WTC11 (cell line): ENCODE measurements around the gene WDR18. TPM values are rescaled to one million over a fixed set of nuclear protein-coding genes. Genes with fewer than 3 reads are reported as not detected.

Source experiments
- ATAC-seq: fragments of 200-7000 bp; cut with Tn5 transposase; 2 replicates; pipeline ENCODE4 v1.10.0; 2021; ENCODE audit warnings: mild to moderate bottlenecking, moderate library complexity
- CTCF ChIA-PET: fragments of 300-600 bp; sonication (Branson Sonifier 250); formaldehyde crosslinking; loops from one replicate; lab custom pipeline; 2021; ENCODE audit warnings: antibody characterized with exemption; lab: Charles Lee
- POLR2A ChIA-PET: fragments of 350-600 bp; sonication (Branson Sonifier 250); formaldehyde crosslinking; loops from one replicate; lab custom pipeline; 2021; ENCODE audit warnings: antibody characterized with exemption; lab: Charles Lee
- DNase-seq: peaks from one replicate; pipeline ENCODE4 v3.0.0; 2021; ENCODE audit warnings: low spot score
- H3K27ac Mint-ChIP-seq: 2 replicates; pipeline ENCODE4 v1.8.0; 2021; ENCODE audit warnings: mixed read lengths
- H3K27me3 Mint-ChIP-seq: 2 replicates; pipeline ENCODE4 v1.8.0; 2021; ENCODE audit warnings: low read depth, mild to moderate bottlenecking, moderate library complexity, mixed read lengths
- H3K36me3 Mint-ChIP-seq: 2 replicates; pipeline ENCODE4 v1.8.0; 2021; ENCODE audit warnings: mixed read lengths
- H3K4me1 Mint-ChIP-seq: 2 replicates; pipeline ENCODE4 v1.8.0; 2022; ENCODE audit warnings: mixed read lengths
- H3K4me3 Mint-ChIP-seq: 2 replicates; pipeline ENCODE4 v1.8.0; 2021; ENCODE audit warnings: mild to moderate bottlenecking, moderate library complexity, mixed read lengths
- H3K9me3 Mint-ChIP-seq: 2 replicates; pipeline ENCODE4 v1.8.0; 2021; ENCODE audit warnings: mixed read lengths
- CREB1 ChIP-seq: sonication (generic); formaldehyde crosslinking; IDR thresholded peaks from 2 replicates; pipeline ENCODE4 v1.8.0; 2023; ENCODE audit warnings: mild to moderate bottlenecking, missing genetic modification reagents
- FOXP1 ChIP-seq: sonication (generic); formaldehyde crosslinking; IDR thresholded peaks from 2 replicates; pipeline ENCODE4 v1.8.0; 2022; ENCODE audit warnings: missing genetic modification reagents, mild to moderate bottlenecking, moderate library complexity, borderline replicate concordance
- MXD4 ChIP-seq: fragments of 250-450 bp; sonication (Bioruptor Pico); IDR thresholded peaks from 2 replicates; pipeline ENCODE4 v1.8.0; 2021; ENCODE audit warnings: mild to moderate bottlenecking, moderate library complexity, borderline replicate concordance
- PRDM15 ChIP-seq: sonication (generic); formaldehyde crosslinking; IDR thresholded peaks from 2 replicates; pipeline ENCODE4 v1.8.0; 2022; ENCODE audit warnings: missing genetic modification reagents
- RELA ChIP-seq: sonication (generic); formaldehyde crosslinking; IDR thresholded peaks from 2 replicates; pipeline ENCODE4 v1.8.1; 2022; ENCODE audit warnings: missing genetic modification reagents, mild to moderate bottlenecking, borderline replicate concordance
- SMAD4 ChIP-seq: sonication (generic); formaldehyde crosslinking; IDR thresholded peaks from 2 replicates; pipeline ENCODE4 v1.8.0; 2022; ENCODE audit warnings: mild to moderate bottlenecking, missing genetic modification reagents
- TEAD1 ChIP-seq: sonication (generic); formaldehyde crosslinking; IDR thresholded peaks from 2 replicates; pipeline ENCODE4 v1.8.0; 2022; ENCODE audit warnings: mild to moderate bottlenecking, missing genetic modification reagents
- ZBTB21 ChIP-seq: sonication (generic); formaldehyde crosslinking; IDR thresholded peaks from 2 replicates; pipeline ENCODE4 v1.8.1; 2023; ENCODE audit warnings: mild to moderate bottlenecking, missing genetic modification reagents, borderline replicate concordance
- ZNF423 ChIP-seq: fragments of 250-450 bp; sonication (Bioruptor Pico); IDR thresholded peaks from 2 replicates; pipeline ENCODE4 v2.1.2; 2022; ENCODE audit warnings: mild to moderate bottlenecking, moderate library complexity
- total RNA-seq: library from RNA; stranded (reverse); gene quantifications from 3 replicates; pipeline ENCODE4 v1.2.3, GENCODE V29; 2021
- TF ChIP-seq, protein P1 (sequence below): sonication (generic); formaldehyde crosslinking; IDR thresholded peaks from 2 replicates; pipeline ENCODE4 v1.8.0; 2023; ENCODE audit warnings: mild to moderate bottlenecking, missing genetic modification reagents
- TF ChIP-seq, protein P2 (sequence below): fragments of 250-450 bp; sonication (Bioruptor Pico); IDR thresholded peaks from 2 replicates; pipeline ENCODE4 v1.9.0; 2021; ENCODE audit warnings: moderate library complexity, mild to moderate bottlenecking, inconsistent platforms, borderline replicate concordance
- TF ChIP-seq, protein P3 (sequence below): sonication (generic); formaldehyde crosslinking; IDR thresholded peaks from 2 replicates; pipeline ENCODE4 v1.8.1; 2022; ENCODE audit warnings: low read depth, missing genetic modification reagents, borderline replicate concordance
- TF ChIP-seq, protein P4 (sequence below): sonication (generic); formaldehyde crosslinking; IDR thresholded peaks from 2 replicates; pipeline ENCODE4 v1.8.0; 2022; ENCODE audit warnings: mild to moderate bottlenecking, missing genetic modification reagents
- TF ChIP-seq, protein P5 (sequence below): sonication (generic); formaldehyde crosslinking; IDR thresholded peaks from 2 replicates; pipeline ENCODE4 v1.8.1; 2022; ENCODE audit warnings: low read depth, mild to moderate bottlenecking, moderate library complexity, missing genetic modification reagents, borderline replicate concordance

Gene WDR18
- total RNA-seq, 1 experiment from 2014 or later = 140 TPM

DNA sequence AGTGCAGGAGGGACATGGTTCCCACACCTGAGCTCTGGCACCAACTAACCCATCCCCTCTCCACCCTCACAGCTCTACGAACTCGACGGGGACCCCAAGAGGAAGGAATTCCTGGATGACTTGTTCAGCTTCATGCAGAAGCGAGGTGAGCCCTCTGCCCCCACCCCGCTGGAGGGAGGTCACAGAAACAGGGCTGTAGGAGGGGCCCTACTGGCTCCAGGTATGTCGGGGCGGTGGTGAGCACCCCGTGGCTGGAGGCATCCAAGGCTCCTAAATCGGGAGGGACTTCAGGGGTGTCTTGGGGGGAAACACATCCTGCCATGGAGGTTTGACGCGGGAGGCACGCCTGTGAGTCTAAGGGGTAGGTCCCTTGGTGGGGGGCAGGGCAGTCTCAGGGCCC lies 24.1 kb upstream of the WDR18 start (continued):
- no peak for TF ChIP-seq ZNF423 (CRISPR knock-in tag)
- TF ChIP-seq, protein P1, sequence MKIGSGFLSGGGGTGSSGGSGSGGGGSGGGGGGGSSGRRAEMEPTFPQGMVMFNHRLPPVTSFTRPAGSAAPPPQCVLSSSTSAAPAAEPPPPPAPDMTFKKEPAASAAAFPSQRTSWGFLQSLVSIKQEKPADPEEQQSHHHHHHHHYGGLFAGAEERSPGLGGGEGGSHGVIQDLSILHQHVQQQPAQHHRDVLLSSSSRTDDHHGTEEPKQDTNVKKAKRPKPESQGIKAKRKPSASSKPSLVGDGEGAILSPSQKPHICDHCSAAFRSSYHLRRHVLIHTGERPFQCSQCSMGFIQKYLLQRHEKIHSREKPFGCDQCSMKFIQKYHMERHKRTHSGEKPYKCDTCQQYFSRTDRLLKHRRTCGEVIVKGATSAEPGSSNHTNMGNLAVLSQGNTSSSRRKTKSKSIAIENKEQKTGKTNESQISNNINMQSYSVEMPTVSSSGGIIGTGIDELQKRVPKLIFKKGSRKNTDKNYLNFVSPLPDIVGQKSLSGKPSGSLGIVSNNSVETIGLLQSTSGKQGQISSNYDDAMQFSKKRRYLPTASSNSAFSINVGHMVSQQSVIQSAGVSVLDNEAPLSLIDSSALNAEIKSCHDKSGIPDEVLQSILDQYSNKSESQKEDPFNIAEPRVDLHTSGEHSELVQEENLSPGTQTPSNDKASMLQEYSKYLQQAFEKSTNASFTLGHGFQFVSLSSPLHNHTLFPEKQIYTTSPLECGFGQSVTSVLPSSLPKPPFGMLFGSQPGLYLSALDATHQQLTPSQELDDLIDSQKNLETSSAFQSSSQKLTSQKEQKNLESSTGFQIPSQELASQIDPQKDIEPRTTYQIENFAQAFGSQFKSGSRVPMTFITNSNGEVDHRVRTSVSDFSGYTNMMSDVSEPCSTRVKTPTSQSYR (CRISPR knock-in tag) = no peak
- TF ChIP-seq ZBTB21 (CRISPR knock-in tag) = no peak
- TF ChIP-seq, protein P2, sequence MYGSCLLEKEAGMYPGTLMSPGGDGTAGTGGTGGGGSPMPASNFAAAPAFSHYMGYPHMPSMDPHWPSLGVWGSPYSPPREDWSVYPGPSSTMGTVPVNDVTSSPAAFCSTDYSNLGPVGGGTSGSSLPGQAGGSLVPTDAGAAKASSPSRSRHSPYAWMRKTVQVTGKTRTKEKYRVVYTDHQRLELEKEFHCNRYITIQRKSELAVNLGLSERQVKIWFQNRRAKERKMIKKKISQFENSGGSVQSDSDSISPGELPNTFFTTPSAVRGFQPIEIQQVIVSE = no peak
- no peak for TF ChIP-seq CREB1

GRCh38 chr19:960601-960938 lies 23.6 kb upstream of the WDR18 start:
- no peak overlapping the region for H3K4me3 Mint-ChIP-seq
- no peak overlapping the region for H3K27ac Mint-ChIP-seq
- ChIA-PET POLR2A (no interaction called here), CTCF (interaction anchor here (1.1 to 1.3 kb wide), 2 partner anchors 28 to 110 kb away, joined by 3 to 13 read pairs; no protein-coding TSS in a partner anchor)
- peaks cover 26% of the 10 kb centered on the region for H3K36me3 Mint-ChIP-seq
- H3K9me3 Mint-ChIP-seq = peaks cover 5% of the 10 kb centered on the region
- H3K27me3 Mint-ChIP-seq = no peaks in the 10 kb centered on the region
- peaks cover 25% of the 10 kb centered on the region for H3K4me1 Mint-ChIP-seq
- ATAC-seq = no peak
- no peak for DNase-seq
- TF ChIP-seq, protein P3, sequence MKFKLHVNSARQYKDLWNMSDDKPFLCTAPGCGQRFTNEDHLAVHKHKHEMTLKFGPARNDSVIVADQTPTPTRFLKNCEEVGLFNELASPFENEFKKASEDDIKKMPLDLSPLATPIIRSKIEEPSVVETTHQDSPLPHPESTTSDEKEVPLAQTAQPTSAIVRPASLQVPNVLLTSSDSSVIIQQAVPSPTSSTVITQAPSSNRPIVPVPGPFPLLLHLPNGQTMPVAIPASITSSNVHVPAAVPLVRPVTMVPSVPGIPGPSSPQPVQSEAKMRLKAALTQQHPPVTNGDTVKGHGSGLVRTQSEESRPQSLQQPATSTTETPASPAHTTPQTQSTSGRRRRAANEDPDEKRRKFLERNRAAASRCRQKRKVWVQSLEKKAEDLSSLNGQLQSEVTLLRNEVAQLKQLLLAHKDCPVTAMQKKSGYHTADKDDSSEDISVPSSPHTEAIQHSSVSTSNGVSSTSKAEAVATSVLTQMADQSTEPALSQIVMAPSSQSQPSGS (CRISPR knock-in tag) = no peak
- no peak for TF ChIP-seq TEAD1 (CRISPR knock-in tag)
- TF ChIP-seq, protein P4, sequence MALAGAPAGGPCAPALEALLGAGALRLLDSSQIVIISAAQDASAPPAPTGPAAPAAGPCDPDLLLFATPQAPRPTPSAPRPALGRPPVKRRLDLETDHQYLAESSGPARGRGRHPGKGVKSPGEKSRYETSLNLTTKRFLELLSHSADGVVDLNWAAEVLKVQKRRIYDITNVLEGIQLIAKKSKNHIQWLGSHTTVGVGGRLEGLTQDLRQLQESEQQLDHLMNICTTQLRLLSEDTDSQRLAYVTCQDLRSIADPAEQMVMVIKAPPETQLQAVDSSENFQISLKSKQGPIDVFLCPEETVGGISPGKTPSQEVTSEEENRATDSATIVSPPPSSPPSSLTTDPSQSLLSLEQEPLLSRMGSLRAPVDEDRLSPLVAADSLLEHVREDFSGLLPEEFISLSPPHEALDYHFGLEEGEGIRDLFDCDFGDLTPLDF (CRISPR knock-in tag) = no peak
- TF ChIP-seq FOXP1 (CRISPR knock-in tag) = no peak
- TF ChIP-seq RELA (CRISPR knock-in tag) = no peak
- TF ChIP-seq SMAD4 (CRISPR knock-in tag) = no peak
- TF ChIP-seq, protein P5, sequence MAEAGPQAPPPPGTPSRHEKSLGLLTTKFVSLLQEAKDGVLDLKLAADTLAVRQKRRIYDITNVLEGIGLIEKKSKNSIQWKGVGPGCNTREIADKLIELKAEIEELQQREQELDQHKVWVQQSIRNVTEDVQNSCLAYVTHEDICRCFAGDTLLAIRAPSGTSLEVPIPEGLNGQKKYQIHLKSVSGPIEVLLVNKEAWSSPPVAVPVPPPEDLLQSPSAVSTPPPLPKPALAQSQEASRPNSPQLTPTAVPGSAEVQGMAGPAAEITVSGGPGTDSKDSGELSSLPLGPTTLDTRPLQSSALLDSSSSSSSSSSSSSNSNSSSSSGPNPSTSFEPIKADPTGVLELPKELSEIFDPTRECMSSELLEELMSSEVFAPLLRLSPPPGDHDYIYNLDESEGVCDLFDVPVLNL (CRISPR knock-in tag) = no peak

DNA sequence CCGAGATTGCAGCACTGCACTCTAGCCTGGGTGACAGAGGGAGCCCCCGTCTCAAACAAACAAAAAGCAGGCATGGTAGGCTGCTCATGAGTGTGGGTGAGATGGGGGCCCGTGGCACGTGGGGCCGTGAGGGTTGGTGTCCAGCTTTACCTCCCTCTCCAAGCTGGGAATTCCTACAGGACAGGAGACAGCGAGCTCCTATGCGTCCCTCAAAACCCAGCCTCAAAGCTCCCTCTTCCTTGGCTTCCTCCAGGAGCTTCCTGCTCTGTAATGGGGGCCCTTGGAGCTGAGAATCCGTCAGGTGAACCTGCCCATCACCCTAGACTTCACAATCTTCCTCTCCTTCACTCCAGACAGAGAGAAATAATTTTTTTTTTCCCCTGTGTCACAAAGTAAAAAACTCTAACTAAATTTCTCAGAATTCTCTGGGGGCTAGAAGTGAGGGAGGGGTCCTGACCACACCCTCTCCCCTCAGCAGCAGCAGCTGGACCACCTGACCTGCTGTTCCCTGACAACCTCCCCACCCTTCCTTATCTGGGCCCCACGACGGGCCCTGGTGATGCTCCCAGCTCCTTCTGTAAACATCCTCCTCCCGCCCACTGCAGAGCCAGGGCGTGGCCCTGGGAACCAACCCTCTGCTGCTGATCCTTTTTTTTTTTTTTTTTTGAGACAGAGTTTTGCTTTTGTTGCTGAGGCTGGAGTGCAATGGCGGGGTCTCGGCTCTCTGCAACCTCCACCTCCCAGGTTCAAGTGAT lies 22.1 kb upstream of the WDR18 start:
- Mint-ChIP-seq H3K27ac (peak overlapping the region; percentile 23; the same call in 1 of the 2 replicates), H3K27me3 (no peaks in the 10 kb centered on the region), H3K4me3 (no peak overlapping the region), H3K4me1 (peaks cover 18% of the 10 kb centered on the region), H3K36me3 (peaks cover 40% of the 10 kb centered on the region), H3K9me3 (peaks cover 10% of the 10 kb centered on the region)
- DNase-seq (no peak), ATAC-seq (no peak)
- ChIA-PET POLR2A (no interaction called here), CTCF (interaction anchor here (0.7 to 1.2 kb wide), 3 partner anchors 9 to 59 kb away, joined by 3 to 4 read pairs (median 3); no protein-coding TSS in a partner anchor)
- TF ChIP-seq PRDM15 (CRISPR knock-in tag) = no peak
- no peak for TF ChIP-seq MXD4 (CRISPR knock-in tag)
